Medulla oblongata (tissue), 1 donor: ENCODE data around the gene CACNA2D2.

Source experiments
- DNase-seq: peaks from one replicate; pipeline ENCODE4 v3.0.0-alpha.2; 2015; ENCODE audit errors: extremely low spot score

CACNA2D2 gene

DNA sequence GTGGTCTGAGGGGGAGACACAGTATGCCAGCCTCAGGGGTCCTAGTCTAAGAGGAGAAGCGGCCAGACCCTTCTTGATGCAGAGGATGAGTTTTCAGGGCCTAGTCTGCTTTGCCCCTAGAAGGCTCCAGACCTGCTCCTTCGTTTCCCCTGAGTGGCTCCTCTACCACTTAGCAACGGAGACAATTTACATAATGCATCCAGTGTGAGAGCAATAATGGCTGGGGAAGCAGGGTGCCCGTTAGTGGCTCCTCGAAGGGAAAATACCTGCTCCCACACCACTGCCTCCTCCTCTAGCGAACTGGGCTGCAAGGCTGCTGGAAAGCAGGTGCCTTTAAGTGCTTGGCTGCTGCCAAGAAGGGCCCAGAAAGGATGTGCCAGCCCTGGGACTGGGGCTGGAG is 38.9 kb downstream of the CACNA2D2 start:
- no peak for DNase-seq

DNA sequence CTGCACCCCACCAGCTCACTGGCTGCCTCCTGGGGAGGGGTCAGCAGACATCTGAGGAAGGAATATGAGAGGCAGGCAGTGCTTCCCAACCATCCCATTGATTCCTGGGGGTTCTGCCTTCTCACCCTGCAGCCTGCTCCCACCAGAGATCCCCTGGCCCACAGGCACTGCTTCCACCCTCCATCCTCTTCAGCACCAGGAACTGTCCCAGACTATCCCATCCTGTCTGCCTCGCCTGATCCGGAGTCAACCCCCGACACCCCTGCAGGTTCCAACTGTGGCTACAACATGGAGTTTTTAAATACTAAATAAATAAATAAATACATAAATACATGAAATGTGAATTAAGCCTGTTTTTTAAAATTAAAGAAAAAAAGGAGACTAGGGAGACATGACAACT is 43.6 kb downstream of the CACNA2D2 start:
- no peak for DNase-seq

DNA sequence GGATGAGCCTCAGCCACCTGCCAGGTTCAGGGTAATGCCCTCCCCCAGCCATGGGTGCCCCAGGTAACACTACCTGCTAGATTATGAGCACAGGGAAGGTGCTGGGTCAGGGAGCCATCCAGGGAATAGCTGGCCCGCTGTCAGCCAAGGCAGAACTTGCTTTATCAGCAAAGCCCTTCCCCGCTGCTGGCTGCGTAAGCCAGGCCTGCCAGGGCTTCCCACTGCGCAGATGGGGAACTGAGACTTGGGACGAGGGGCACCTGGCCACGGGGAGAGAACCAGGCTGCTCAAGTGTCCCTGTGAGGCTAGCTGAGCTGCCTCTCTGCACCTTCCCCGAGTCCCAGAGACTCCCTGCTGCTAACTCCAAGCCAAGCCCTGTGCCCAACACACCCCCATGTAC is 45.4 kb downstream of the CACNA2D2 start:
- no peak for DNase-seq

DNA sequence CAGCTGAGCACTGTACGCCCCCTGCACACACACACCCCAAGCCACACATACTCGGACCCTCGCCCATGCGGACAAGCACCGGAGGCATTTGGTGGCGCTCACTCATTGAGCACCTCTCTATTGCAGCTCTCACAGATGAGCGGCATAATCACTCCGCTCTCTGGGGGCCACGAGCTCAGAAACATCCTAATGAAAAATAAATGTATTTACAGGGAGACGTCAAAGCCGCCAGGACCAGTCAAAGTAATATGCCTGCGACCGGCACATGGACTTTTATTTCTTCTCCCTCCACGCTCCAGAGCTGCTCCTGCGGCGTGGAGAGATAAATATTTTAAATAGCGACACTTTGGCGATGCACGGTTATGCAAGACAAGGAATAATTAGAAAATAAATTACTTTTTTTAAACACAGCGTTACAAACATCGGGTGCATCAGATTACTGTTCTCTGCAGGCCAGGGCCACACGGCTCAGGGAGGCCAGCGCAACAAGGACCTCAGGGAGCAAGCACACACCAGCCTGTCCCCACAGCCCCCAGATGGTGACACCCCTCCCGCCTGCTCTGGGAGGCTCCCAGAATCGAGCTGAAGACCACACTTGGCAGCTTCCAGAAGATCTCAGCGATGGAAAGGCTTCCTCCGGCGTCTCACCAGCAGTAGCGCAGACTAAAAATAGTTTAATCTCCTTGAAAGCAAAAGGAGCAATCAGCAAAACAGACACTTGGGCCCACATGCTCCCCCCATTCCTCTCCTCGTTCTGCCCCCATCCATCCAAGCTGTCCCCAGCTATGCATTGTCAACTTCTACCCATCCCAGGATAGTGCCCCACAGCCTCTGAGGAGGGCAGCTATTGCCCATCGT is 48.0 kb downstream of the CACNA2D2 start:
- DNase-seq: no peak

DNA sequence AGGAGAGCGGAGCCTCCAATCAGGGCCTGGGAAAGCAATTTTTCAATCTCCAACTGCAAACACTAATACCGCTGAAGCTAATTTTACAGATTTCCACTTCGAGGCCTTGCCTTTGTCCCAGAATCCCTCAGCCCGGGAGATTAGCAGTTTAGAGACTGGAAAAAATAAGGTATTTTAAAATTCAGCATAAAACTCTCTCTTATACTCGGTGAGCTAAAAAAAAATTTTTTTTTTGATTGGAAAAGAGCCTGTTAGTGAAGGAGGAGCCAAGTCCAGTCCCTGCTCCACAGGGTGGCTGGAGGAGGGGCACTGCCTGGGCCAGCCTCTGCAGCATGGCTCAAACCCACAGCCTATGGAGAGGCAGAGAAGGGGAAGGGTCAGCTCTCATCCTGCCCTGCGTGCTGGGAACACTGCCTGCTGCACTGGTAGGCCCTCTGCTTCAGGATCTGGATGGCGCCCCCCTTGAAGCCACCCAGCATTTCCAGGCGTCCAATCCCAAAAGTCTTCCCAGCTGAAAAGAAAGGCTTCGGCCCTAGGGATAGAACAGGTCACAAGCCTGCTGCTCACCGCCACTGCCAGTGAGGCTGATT is 48.9 kb downstream of the CACNA2D2 start:
- no peak for DNase-seq

DNA sequence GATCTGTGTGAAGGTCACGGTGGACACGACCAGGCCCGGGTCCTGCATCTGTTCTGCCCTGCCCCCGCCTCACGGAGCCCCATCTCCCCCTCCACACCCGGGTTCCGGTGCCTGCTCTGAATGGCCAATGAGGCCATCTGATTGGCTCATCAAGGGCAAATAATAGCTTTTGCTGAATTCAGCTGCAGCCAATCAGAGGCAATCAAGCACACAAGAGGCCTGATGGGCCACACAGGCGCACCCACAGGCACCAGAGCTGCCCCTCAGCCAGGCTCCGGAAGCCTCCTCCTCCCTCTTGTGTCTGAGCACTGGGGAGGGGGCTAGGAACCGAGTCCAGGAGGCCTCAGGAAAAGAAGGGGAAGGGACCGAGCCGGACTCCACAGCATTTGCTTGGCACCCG is 49.5 kb downstream of the CACNA2D2 start:
- no peak for DNase-seq

DNA sequence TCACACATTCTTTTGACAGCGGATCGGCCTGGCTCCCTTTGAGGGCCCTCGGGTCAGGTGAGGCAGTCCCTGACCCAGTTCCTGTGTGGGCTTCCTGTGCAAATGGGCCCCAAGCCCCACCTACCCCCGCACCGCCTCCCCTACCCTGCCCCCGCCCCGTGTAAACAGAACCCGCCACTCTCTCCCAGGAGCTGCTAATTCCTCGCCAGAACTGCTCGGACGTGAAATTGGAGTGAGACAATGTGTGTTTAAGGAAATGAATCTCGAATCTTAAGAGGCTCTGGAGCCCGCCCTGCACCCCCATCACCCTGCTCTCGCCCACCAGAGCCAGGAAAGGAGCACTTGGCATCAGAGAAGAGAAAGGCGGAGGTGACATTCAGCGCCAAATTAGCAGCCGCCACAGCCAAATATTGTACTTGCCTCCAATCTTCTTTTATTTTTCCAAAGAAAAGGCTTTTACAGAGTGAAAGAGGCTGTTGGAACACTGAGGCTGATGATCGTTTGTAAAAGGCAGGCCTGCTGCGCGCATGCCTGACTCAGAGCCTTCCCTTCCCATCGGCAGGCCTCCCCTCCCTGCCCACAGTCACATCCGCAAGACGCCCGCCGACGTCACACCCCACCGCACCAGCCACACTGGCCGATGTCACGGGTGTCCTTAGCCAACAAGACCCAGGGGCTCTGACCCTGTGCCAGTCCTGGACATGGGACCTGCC is 53.1 kb downstream of the CACNA2D2 start:
- DNase-seq: peak; percentile 59

DNA sequence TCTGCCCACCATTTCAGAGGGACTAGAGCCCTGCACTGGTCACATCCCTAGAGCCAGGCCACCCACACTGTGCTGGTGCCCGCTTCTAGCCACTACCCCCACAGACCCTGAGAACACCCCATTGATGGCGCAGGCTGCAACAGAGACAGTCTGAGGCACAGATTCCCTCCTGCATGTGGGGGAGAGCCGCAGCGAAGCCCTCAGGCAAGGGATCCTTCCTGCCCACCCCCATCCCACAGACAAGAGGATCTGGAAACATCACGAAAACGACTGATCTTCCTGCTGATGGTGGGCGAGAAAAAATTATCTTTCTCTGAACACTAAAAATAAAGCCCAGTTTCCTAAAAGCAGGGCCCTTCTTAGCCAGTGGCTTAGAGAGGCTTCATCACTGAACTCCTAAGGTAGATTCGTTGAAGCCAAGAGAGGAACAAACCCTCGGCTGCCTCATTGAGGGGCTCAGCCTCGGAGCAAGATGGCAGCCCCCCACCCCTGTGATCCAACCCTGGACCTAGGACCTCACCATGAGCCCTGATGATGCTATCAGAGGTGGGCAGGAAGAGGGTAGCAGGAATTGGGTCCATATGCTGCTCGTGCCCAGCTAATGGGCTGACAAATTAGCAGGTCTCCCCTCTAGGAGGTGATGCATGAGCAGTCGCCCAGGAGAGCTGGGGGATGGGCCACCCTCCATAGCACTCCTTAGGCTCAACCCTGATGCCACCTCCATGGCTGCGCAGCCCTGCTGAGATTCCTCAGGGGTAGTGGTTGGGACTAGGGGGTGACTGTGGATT is 54.5 kb downstream of the CACNA2D2 start:
- DNase-seq: no peak

DNA sequence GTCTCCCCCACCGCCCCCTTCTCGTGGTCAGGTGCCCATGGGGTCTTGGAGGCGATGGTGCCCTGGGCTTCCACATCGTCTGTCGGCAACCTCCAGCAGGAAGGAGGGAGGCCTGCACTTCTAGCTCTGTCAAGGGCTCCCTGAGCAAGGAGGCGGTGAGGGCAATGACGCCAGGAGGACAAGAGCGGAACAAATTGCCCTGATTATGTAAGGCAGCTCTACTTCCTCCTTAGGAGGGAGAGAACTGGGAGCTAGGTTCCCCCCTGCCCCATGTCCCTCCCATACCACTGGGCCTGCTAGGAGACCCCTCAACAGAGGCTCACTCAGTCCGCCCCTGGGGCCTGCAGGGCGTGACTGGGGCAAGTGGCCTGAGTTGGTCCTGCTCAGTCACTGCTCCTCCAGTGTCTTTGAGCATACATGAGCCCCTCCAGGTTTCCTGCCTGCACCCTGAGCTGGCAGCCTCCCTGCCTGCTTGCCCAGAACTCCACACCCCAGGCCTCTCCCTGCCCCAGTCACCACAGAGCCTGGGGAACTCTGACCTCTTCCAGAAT is 56.1 kb downstream of the CACNA2D2 start:
- DNase-seq: no peak

DNA sequence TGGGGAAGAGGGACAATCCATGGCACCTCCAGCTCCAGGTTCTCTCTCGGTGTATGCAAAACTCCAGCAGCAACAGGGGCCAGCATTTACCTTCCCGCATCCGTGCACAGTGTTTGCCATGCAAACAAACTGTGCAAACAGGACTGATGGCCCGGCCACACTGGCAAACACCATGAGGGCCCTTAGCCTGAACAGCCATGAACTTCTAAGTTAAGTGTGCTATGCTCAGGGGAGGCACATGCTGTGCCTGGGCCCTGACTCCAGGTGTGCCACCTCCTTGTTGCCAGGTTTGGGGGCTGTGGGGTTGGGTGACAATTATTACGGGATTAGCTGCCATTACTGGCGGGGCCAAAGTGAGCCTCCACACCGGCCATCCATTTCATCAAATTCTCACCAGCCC is 57.5 kb downstream of the CACNA2D2 start:
- DNase-seq: no peak

DNA sequence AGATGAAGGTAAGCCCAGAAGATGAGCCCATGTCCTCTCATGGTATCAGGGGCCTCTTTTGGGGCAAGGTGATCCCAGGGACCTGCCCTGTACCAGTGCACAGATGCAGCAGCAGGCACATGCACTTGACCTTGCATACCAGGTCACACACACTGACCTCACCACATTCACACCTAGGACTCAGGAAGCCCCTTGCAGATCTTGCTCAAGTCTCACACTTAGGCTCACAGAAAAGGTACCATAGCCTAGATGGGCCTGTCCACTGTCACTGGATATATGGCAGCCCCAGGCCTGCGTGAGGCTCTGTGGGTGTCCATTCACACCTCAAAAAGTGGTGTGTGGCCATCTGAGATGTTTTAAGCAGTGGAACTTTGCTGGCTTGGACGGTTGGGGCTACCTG is 58.7 kb downstream of the CACNA2D2 start:
- DNase-seq: no peak

DNA sequence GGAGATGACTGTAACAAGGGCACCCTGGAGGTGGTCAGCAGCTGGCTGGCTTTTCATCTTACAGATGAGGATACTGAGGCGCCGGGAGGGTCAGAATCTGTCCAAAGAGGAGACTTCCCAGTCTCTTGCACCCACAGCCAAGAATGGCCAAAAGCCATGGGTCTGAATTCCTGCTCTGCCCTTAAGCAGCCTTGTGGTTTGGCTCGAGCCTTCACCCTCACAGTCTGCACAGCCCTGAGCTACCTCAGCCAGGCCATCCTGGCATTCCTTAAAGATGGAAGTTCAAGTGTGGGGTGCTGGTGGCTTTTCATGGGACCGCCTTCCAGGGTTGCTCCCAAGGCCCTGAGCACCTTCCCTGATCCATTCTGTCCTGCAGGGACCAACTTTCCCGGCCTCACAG is 59.2 kb downstream of the CACNA2D2 start:
- no peak for DNase-seq

DNA sequence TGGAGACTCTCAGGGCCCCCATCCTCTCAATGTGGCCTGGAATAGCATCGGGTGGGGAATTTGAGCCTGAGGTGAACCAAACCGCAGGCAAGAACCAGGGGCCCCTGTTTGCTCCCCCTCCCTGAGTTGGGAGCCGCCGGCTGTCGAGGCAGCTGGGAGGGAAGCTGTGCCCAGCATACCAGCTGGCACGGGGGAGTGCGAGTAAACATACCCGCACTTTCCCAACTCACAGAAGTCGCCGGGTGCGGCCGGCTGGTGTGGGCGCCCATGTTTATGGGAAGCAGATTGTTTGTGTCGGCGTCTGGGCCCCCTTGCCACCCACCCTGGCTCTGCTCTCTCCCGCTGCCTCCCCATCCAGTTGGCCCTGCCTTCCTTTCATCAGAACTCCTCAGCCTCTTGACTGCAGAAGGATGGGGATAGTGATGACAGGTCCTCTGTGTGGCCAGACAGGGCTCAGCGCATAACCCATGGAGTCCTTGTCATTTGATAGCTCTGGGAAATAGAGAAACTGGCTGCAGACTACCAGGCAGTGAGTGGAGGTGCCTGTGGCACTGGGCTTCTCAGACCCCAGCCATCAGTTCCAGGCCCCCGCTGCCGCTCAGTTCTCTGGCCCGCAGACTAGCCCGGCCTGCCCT is 60.4 kb downstream of the CACNA2D2 start:
- no peak for DNase-seq

DNA sequence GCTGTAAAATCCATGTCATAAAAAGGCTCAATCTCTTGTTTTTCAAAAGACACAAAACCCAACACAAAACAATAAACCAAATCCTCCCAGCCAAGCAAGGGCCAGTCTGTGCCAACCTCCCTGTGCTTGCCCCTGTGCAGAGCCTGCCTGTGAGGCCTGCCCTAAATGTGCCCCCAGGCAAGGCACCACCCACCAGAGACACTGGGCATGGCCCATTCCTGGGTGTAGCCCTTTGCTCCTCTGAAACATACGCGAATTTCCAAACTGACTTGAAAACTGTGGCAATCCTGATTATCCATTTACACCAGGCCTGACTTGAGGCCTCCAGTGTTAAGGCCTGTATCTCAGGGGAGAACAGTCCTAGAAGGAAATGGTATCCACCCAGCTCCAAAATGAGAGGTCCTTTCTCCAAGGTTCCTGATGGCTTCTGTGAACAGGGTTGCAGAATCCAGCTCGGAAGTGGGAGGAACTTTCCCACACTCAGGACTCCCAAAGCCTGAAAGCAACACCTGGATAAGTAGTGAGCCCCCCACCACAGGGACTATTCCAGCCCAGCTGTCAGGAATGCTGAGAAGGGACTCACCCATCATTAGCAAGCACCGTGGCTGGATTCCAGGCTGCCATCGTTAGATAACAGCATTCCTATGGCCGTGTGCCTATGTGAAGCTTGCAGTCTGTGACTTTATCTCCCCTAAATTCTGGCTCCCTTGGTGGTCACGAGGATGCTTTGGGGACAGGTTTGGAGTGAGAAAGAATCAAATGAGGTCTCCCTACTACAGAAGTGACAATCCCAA is 61.8 kb downstream of the CACNA2D2 start:
- DNase-seq: no peak

DNA sequence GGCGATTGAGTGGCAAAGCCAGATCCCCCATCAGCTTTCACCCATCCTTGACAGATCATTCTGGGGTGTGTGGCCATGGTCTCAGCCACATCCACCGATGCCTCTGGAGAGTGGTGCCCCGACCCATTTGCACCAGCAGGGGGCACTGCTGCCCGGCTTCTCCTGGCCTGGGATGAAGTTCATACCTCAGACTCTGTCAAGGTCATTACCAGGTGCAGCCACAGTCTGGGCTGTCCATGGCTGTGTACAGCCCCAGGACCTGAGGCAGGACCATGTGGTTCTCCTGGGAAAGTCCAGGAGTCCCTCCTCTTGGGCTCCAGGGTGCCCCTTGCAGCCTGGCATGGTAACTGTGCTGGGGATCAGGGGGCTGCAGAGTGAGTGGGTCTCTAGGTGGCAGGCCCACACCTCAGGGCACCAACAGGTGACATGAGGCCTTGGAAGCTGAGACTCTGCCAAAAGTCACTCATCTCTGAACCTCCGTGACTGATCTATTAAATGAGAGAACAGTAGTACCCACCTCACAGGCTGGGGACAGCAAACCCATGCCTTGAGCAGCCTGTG is 67.2 kb downstream of the CACNA2D2 start:
- DNase-seq: peak; percentile 53

DNA sequence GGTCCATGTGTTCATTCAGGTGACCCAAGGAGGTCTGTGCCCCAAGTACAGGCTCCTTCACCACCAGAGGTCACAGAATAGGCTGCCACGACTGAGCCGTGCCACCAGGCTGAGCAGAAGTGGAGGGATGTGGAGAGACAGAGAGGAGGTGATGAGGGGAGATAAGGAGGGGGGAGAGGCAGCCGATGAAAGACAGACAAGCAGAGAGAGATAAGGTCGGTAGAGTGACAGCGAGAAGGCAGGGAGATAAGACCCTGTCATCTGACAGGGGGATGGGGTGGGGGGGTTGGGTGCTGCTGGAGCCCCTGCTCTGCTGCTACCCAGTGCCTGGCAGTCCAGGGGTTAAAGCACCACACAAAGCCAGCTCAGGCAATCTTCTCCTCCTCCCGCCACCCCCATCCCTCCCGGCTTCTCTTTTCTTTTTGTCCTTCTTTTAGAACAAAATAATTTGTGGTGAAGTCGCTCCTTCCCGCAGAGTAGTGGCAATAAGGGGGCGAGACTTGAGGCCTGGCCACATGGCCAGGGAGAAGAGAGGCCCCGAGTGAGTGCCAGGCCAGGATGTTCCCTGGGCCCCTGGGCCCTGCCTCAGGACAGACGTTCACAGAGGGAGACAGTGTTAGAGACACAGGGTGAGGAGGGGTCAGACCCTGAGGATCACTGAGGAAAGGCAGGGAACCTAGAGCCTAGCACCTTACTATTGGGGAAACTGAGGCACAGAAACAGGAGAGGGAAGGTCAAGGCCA is 67.9 kb downstream of the CACNA2D2 start:
- DNase-seq: no peak

DNA sequence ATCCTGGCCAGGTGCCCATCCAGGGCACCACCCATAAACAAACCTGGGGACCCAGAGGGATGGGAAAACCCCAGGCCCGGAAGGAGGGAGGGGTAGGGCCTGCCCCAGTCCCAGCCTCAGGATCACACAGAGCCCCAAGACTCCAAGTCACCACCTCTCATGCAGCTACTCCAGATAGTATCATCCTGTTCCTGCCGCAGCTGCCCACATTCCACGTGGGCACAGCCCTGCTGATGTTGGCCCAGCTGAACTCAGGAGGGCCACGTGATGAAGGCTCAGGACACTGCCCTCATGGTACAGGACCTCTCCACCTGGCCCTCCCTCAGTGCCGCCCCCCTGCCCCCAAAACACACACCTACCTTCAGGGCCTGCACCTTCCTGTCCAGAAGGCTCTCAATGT is 69.5 kb downstream of the CACNA2D2 start:
- no peak for DNase-seq

DNA sequence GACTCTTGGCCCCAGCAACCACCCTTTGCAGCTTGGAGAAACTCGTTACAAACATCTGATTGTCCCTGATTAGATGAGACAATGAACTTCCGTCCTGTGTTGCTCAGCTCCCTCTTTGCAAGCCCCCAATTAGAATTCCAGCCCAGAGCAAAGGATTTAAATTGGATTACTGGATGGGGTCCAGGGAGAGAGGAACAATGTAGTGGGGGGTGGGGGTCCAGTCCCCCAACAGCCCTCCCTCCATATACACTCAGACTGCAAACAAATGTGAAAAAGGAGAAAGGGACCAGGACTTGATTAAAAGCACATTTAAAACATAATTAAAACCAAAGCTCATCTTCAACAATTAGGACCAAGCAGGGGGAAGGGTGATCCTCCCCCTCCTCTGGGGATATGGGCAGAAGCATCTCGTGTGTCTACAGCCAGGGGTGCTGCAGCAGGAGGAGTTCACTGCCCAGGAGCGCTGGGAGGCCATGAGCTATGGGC is 72.4 kb downstream of the CACNA2D2 start:
- peak; percentile 45 for DNase-seq

DNA sequence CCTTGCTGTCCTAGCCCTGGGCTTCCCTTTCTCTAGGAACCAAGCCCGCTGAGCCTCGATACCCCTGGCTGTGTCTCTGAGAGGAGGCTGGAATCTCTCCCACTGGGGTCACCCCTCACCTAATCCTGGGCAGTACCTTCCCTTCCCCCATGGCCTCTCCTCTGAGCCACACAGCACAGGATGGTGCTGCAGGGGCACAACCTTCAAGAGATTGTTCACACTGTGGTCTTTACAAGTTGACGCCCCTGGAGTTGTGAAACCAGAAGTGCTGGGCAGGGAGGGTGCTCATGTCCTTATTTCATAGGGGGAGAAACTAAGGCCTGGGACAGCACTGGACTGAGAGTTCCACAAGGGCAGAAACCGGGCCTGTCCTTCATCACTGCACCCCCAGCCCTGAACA is 73.2 kb downstream of the CACNA2D2 start:
- DNase-seq: no peak
